Measurements from ENCODE around the gene IL11RA.
A peak's percentile ranks its signal among the peaks of the same experiment; 100 is the strongest.

IL11RA gene

DNA sequence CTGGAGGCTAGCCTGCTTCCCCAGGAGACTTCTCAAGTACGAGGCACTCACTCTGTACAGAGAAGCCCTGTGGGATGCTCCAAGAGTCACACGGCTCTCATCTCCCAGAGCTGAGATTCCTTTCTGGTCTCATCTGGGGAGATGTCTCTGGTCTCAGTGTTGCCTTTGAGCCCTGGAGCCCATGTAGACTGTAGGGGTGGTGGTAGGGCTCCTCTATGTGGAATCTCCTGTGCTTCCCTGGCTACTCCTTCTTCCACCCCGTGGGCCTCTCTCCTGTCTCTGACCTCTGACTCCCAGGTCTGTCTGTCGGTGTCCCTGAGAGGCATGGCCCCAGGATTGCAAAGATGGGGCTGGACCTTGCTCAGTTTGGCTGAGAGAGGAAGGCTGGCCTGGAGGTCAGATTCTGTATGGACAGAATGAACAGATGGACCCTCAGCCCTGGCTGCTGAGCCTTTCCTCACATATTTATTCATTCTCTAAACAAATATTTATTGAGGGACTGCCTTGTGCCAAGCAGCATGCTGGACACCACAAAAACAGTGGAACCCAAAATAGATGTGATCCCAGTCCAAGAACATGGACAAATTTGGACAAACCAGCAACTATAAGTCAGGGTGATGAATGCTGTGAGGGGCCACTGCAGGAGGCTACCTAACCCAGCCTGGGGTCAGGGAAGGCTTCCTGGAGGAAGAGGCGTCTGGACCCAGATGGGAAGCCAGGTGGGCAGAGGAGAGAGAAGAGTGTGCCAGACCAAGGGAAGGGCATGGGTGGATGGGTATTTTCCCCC is 36.5 kb downstream of the IL11RA start:
- DNase-seq = no peak

DNA sequence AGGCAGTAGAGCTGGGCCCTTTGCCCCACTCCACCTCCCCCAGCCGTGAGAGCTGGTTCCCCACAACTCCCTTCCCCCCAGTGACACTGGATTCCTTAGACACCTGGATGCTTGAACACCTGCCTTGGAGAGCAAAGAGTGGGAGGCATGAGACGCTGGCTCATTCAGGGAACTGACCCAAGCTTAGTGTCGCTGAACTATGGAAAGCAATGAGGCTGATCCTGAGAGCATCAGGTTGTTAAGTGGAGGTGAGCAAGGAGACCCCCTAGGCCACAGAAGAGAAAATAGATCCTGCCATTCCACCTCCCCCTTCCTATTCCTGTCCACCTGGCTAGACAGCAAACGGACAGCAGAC is 37.1 kb downstream of the IL11RA start:
- no peak for DNase-seq

DNA sequence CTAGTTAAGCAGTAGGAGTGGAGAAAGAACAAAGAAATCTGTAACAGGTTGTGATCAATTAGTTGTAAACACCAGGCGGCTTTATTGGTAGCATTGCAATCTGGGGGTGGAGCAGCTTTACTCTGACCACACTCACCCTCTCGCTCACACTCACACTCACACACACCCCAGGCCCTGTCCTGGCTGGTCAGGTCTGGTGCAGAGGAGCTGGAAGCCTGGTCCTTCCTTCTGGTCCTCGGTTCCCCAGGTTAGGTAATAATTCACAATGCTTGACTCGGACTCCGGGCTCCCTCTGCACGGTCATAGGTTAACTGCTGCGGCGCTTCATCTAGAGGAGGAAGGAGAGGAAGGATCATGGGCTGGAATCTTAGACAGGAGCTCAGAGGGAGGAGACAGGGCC is 37.5 kb downstream of the IL11RA start:
- DNase-seq = no peak

DNA sequence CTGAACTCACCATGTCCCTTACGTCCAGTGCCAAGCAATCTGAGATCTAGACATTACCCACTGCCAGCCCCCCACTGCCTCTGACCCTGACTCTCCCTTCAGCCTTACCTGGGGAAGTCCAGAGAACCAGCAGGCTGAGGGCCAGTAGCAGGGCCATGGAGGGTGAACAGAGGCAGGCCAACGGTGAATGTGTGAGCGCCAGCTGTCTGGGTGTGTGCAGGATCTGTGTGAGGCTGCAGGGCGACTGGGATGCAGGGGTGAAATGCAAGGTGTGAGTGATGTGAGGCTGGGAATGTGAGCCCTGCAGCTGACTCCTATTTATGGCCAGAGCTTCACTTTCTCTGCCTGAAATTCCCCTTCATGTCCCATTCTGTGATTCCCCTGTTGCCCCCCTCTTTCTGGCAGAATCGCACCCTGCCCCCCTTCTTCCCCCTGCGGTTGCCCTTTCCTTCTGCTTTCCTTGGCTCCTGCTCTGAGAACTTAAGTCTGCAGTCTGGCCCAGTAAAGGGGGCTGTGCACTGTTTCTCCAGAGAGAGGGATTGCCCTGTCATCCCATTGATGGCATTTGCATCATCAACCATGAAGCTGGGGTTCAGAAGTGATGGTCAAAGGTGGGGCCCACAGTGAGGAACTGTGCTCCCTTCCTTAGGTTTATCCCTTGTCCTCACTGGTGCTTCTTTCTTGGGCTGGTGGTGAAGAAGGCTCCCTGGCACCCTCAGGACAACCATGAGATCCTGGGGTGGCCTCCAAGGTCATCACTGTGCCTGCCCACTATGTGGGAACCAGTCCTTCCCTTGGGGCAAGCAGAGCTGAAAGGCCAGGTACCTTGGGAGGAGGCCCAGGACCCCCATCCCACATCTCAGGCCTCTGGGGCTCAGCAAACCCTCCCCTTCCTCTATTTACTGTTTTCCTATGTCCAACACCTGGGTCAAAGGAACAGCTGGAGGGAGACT is 39.3 kb downstream of the IL11RA start, which contains the start of gene CCL19:
CCL19 (minus strand) TSS at position 294 of the 953 bp plus-strand sequence; CDS start at position 157, 137 bp downstream.
- DNase-seq = no peak

DNA sequence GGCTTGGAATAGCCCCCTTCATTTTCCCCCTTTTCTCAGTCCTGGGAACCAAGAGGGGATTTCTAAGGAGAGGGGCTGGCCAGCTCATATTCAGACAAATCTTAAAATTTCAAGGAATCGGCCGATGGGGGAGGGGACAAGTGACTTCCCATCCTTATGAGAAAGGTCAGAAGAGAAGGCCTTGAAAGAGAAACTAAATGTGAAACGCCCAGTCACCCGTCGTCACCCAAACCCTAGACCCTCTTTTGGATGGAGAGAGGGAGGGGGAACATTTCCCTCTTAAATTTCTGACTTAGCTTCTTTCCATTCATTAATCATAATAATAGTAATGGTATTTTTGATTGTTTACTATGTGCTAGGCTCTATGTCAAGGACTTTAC is 39.9 kb downstream of the IL11RA start:
- no peak for DNase-seq

DNA sequence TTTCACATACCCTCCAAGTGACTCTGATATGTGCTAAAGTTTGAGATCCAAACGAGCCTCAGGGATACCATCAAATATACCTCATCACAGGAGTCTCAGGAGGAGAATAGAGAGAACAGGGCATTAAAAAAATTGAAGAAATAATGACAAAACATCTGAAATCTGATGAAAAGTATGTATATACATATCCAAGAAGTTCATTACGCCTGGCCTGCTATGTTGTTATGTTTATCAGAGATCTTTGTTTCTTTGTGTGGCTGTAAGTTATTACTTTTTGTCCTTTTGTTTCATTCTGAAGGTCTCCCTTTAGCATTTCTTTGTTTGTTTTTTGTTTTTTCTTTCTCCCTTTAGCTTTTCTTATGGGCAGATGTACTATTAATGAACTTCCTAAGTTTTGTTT is 41.6 kb downstream of the IL11RA start:
- DNase-seq = no peak

DNA sequence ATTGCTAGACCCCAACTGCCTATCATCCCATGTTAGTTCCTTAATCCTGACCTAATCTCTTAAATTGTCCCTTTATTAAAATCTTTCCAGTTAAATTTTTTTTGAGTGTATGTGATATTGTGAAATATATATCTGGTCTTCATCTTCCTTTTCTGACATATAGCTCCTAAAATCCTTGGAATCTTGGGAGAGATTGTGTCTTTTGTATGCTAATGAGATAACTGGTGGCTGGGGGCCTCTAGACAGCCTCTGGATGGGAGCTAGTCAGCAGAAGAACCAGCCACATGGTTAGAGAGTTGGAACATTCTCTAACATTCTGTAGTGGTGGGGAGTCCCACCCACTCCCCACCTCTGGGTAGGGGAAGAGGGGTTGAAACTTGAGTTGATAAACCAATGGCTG is 42.8 kb downstream of the IL11RA start:
- no peak for DNase-seq

DNA sequence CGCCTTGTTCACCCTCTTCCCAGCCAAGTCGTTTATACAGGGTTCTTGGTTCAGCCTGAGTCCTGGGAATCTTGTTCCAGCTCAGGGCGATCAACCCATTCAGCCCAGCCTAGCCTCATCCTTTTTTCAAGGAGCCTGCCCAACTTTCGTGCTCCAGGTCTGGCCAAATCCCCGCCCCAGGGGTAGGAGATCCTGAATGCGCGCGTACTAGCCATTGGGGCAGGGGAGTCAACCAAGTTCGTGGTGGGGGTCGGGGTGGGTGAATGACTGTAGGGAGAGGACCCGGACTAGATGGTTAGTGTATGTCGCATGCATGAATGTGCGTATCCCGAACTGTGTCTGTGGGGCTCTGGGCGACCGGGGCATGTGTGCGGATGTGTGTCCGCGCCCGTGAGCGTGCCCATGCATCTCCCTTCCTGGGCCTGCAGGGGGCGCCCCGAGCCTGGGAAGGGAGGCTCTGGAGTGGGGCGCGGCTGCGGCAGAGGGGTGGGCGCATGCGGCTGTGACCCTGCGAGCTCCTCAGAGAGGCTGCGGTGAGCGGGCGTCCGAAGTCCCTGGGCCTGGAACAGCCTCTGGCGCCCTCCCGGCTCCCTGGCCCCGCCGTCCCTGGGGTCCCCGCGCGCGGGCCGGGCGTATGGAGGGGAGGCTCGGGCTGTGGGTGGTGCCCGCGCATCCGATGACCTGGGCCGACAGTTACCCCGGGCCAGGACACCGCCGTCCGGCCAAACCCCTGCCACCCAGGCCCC is 49.2 kb downstream of the IL11RA start:
- DNase-seq = peak; percentile 76

DNA sequence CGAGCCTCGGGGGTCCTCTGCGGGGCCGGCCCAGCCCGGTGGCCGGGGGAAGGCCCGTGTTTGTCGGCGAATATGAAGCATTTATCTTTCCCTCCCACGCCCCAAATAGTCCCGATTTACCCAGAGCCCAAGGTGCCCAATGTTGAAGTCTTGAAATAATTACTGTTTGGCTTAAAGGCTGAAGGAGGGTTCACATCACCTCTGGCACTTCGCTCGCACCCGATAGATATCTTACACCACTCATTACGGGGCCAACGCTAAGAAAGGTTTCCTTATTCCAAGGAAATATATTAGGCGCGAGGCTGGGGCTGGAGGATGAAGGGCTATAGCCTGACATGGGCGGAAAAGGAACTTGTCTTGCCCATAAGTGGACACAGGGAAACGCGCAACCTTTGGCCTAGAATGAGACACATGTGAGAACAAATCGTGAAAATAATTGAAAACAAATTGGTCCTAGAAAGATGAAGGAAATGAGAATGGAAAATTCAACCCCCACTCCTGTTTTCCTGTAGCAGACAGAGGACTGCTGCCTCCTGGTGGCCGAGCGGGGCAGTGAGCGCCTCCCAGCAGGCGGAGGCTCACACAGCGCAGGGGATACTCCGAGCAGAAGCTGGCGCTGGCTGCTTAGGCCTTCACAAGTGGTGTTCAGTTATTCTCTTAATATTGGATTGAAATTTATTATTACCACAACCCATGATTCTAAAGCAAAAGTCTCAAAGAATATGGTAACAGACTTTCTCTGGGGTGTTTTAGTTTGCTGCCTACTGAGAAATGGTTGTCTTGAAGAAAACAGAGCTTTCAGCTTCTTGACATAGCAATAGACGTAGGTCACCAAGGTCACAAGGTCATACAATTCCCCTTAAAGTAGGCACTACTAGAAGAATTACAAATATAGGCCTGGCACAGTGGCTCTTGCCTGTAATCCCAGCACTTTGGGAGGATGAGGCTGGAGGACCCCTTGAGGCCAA is 50.1 kb downstream of the IL11RA start:
- DNase-seq = peak; percentile 89

DNA sequence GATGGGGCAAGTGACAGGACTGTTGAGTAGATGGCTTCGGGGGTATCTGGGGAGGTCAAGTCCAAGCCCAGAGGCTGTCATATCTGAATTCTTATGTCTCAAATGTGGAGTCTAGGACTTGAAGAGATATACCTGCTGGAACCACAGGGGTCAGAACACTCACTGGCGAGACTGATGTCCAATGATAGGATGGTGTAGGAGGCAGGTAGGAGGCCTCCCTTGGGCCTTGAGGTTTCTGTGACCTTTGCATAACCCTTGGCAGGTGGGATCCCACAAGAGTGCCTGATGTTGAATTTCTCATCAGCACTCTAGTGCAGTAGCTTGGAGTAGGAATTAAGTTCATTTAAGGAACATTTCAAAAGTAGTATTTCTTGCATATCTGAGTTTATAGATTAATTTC is 55.1 kb downstream of the IL11RA start:
- no peak for DNase-seq

DNA sequence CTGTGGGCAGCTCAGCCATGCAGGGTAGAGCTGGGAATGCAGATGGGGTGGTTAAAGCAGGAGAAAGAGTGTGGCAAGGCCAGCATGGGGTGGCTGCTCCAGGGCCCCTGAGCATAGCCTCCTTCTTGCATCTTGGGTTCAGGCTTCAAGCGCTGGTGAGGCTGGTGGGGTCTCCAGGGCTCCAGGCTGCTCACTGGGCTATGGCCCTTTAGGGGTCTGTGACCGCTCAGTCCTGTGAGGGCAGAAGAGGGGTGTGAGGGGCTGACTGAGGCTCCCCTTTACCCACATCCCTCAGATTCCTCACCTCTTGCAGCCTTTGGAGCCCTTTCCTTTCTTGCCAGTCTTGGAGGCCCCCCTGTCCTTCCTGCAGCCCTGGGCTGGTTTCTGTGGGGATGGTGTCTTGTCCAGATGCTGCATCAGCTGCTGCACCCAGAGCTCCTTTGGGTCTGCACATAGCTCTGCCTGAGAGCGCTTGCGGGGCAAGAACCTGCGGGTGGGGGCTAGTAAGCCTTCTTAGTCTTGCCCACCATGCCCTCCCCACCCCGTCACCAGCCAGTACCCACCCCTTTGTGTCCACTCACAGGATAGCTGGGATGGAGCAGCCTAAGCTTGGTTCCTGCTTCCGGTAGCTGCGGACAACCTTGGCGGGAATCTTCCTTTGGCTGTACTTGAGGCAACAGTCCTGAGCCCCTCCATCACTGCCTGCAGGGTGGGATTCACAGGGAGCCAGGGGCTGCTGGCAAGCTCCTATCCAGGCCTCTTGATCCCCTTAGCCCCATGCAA is 57.4 kb downstream of the IL11RA start:
- DNase-seq = no peak

DNA sequence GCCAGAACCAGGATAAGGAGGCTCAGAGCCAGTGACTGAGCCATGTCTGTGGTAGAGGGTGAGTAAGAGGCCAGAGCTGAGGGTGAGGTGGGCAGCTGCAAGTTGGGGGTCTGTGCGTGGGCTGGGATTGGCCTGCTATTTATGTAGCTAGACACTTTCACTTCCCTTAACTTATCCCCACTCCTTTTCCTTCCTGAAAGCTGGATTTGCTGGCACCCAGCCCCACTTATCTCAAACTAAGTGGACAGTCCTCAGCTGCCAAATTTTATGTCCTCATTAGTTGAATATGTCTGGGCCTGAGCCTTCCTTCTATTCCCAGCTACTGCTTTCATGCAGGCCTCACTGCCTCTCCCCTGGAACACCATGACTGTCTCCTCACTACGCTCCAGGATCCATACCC is 58.0 kb downstream of the IL11RA start, which contains the start of gene CCL21:
CCL21 (minus strand) TSS at position 114 of the 400 bp plus-strand sequence; CDS start at position 44, 70 bp downstream.
- DNase-seq = no peak

All from right hindlimb (tissue), 1 donor.